ENCODE data around the gene DDX54.

- TF ChIP-seq CTCF (IDR thresholded peaks at IDR 0.05) (no peak), POLR2A (IDR thresholded peaks at IDR 0.05) (no peak)
Observed at GRCh38 chr12:113151655-113152054, 33.6 kb downstream of the DDX54 start.

All from adrenal gland (tissue), 5 donors.